ENCODE data around the gene OR10G3. TPM values are rescaled to one million over a fixed set of nuclear protein-coding genes. Genes with fewer than 3 reads are reported as not detected.

OR10G3 gene
- total and polyA plus RNA-seq, 12 donors, result not detected

DNA sequence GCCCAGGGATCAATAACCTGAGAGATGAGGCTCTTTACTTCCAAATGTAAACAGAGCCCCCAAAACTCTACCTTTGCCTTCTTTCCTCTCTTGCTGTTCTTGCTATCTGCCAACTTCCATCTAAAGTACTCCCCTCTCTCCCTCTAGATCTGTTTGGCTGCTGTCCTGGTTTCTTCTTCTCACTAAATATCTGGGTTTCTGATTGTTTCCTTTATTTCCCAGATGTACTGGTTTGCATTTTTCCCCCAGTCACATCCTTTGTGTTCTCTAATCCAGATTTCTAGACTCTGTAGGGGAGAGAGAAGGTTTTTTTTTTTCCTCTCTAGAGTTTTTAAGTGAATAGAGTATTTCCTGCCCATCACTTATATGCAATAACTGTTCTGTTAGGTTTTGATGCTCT is 46.6 kb downstream of the OR10G3 start:
- H3K4me1 ChIP-seq, result peaks cover 0 to 14% (median 6%) of the 10 kb centered on the region in 9 donors
- H3K36me3 ChIP-seq, result no peaks in the 10 kb centered on the region
- peaks cover 0 to 64% (median 56%) of the 10 kb centered on the region in 7 donors for H3K27me3 ChIP-seq
- H3K4me3 ChIP-seq, result no peak overlapping the region
- ATAC-seq (no peak), DNase-seq (no peak)
- TF ChIP-seq, protein P1, sequence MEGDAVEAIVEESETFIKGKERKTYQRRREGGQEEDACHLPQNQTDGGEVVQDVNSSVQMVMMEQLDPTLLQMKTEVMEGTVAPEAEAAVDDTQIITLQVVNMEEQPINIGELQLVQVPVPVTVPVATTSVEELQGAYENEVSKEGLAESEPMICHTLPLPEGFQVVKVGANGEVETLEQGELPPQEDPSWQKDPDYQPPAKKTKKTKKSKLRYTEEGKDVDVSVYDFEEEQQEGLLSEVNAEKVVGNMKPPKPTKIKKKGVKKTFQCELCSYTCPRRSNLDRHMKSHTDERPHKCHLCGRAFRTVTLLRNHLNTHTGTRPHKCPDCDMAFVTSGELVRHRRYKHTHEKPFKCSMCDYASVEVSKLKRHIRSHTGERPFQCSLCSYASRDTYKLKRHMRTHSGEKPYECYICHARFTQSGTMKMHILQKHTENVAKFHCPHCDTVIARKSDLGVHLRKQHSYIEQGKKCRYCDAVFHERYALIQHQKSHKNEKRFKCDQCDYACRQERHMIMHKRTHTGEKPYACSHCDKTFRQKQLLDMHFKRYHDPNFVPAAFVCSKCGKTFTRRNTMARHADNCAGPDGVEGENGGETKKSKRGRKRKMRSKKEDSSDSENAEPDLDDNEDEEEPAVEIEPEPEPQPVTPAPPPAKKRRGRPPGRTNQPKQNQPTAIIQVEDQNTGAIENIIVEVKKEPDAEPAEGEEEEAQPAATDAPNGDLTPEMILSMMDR (IDR thresholded peaks at IDR 0.05), result no peak
- intact Hi-C loops (cut with DNase I), result no loop called here
- H3K27ac ChIP-seq, result no peak overlapping the region
- no peaks in the 10 kb centered on the region for H3K9me3 ChIP-seq

DNA sequence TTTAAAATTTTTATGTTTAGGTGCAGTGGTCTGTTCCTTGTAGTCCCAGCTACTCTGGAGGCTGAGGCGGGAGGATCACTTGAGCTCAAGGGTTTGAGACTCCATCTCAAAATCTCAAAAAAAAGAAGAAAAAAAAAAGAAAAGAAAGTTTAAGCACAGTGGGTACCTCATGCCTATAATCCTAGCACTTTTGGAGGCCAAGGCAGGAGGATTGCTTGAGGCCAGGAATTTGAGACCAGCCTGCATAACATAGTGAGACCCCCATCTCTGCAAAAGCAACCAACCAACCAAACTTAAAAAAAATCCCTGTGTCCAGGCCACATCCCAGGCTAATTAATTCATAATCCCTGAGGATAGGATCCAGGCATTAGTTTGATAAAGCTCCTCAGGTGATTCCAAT is 50.4 kb downstream of the OR10G3 start:
- DNase-seq (no peak), ATAC-seq (no peak)
- intact Hi-C loops (cut with DNase I), result no loop called here

DNA sequence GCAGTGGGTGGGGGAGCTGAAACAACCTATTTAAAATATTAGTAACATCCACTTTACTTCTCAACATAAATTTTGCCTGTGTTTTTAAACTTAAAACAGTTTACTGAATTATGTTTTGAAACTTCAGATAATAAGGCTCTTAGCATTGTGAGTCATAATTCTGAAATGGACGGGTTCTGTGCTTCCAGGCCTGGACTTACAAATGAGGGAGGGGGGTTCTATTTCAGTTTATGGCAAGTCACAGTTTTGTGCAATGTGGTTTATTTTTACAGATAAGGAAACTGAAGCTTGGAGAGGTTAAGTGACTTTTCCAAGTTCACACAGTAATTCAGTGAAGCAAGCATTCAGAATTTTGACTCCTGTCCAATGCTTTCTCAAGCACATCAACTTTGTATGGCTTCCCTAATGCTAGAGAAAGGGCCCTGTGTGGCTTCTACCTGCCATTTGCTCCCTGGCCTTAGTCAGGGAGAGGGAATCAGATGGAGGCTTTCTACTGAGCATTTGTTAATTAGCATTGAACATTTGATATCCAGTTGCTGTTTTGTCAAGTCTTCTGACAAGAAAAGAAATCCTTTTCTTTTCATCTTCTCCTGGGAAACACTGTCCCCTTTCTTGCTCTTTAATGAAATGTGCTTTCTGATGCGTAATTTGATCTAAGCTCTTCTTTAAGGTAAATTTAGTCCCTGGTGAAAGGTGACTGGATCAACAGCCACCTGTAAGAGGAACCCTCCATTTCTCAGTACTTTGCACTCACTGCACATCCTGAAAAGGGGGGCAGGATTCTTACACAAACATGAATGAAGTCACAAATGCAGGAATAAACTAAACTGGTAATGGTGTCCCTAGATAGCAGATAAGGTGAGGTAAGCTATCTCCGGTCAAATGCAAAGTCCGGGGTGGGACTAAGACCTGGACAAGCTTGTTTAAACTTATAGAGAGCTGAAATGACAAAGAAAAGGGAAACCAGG is 51.2 kb downstream of the OR10G3 start:
- WGBS, 2 donors, result 68 to 70% methylated on average over 4 of the region's 4 CpGs
- H3K27ac ChIP-seq, result no peak overlapping the region

More for the DNA sequence above, 50.4 kb downstream of the OR10G3 start:
- Histone ChIP-seq H3K4me1 (peaks cover 0 to 16% (median 6%) of the 10 kb centered on the region in 9 donors), H3K4me3 (no peak overlapping the region), H3K9me3 (no peaks in the 10 kb centered on the region), H3K36me3 (no peaks in the 10 kb centered on the region), H3K27ac (no peak overlapping the region), H3K27me3 (peaks cover 0 to 34% (median 21%) of the 10 kb centered on the region in 7 donors)
- TF ChIP-seq, protein P1 (IDR thresholded peaks at IDR 0.05), result no peak
- WGBS, 2 donors, result 87 to 97% methylated on average over 1 of the region's 1 CpG

DNA sequence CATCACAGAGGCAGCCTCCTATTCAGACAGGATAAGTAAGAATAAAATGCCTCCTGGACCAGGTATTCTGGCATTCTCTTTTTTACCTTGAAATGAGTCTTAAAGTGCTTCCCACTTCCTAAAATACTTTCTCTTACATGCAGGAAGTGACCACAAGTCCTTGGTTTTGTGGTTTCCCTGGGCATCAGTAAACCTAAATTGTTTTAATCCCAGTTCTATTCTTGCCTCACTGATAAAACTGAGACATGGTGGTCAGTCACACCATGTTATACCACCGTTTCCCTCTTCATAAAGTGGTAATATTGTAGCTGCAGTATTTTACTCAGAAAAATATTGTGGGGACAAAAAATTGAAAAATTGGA is 52.6 kb downstream of the OR10G3 start:
- DNase-seq (no peak), ATAC-seq (no peak)
- intact Hi-C loops (cut with DNase I), result no loop called here
- Histone ChIP-seq H3K27me3 (peaks cover 0 to 12% (median 2%) of the 10 kb centered on the region in 7 donors), H3K36me3 (no peaks in the 10 kb centered on the region), H3K9me3 (no peaks in the 10 kb centered on the region), H3K27ac (no peak overlapping the region), H3K4me1 (peaks cover 0 to 16% (median 6%) of the 10 kb centered on the region in 9 donors), H3K4me3 (peak overlapping the region in 4 of 10 donors; percentile 64 to 77 (median 68))
- 34 to 52% methylated on average over 1 of the region's 1 CpG for WGBS, 2 donors
- TF ChIP-seq, protein P1 (IDR thresholded peaks at IDR 0.05), result no peak

More for the DNA sequence above, 51.2 kb downstream of the OR10G3 start:
- DNase-seq, result no peak
- no peaks in the 10 kb centered on the region for H3K9me3 ChIP-seq
- ATAC-seq, result no peak
- intact Hi-C loops (cut with DNase I), result no loop called here
- peaks cover 0 to 25% (median 13%) of the 10 kb centered on the region in 7 donors for H3K27me3 ChIP-seq
- no peak overlapping the region for H3K4me3 ChIP-seq
- H3K36me3 ChIP-seq, result no peaks in the 10 kb centered on the region
- H3K4me1 ChIP-seq, result peaks cover 0 to 16% (median 6%) of the 10 kb centered on the region in 9 donors
- TF ChIP-seq, protein P1 (IDR thresholded peaks at IDR 0.05), result no peak

All from heart right ventricle (tissue), 16 donors.